Measurements from ENCODE around the gene MBD4. TPM values are rescaled to one million over a fixed set of nuclear protein-coding genes. Genes with fewer than 3 reads are reported as not detected.

MBD4 gene
- total RNA-seq, 8 experiments from 2014 or later: 18.0 to 39.8 (median 25.4) TPM

DNA sequence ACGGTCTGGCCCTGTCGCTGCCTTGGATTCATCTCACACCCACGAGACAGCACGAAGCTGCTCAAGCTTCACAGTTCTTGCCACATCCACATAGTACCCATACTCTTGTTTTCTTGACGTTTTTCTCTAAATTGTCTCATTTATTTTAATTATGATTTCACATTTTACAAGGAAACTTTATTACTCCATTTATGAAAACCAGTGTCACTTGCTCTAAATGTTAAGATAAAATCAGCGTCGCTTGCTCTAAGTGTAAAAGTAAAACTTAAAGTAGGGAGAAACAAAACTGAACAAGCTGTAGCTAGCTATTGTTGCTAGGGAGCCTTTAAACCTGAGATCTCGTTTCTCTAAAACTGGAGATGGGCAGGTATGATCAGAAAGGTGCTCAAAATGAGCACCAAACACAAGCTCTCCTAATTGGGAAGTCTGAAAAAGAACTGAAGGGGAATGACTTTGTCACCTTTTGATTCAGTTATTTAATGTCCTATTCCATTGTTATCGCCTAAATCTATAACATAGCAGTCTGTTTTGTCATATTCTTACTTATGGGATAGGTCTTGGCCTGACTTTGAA, 956 bp upstream of the MBD4 start:
- no peak for ATAC-seq (replicated peaks in 6 of 8)
- Histone ChIP-seq H3K4me3 (peak overlapping the region; percentile 67 to 76 (median 69)), H3K27ac (peak overlapping the region; percentile 85 to 90), H3K4me1 (replicated peaks in 1 of 2) (peaks cover 8 to 24% of the 10 kb centered on the region in 2 donors)
- in situ Hi-C loops (cut with MboI; ENCODE audit: low pct_unique_long_range_greater_than_20kb in 2 of 9, low sequenced_read_pairs in 9 of 9, unreplicated experiment in 9 of 9): no loop called here
- 4 to 60% (median 14%) methylated on average over 1 to 9 of the region's 9 CpGs; no CpG with 5 or more reads in 1 of the 10 experiments for WGBS, 10 experiments

DNA sequence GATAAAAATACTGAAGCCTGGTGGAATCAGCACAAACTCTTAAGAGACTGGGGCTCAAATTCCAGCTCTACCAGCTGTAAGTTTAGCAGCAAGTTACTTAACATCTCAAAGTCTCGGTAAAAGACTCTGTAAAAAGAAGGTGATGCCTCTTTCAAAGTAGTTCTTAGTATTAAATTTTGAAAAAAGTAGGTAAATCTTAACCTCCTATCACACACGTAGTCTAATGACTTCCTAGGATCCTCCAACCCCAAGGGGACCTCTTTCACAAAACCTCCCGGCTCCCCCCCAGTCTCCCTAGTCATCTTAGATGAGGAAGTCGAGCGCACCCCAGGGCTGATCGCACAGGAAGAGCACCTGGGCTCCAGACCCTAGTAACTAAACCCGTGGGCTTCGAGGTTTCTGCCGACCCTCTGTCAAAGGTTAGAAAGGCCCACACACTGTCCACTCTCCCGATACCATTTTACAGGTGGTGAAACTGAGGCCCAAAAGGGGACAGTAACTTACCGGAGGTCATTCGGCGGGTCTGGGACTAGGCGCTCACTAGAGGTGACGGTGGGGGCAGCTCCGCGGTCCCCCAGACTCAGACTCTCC, 427 bp downstream of the MBD4 start:
- Histone ChIP-seq H3K27ac (peak overlapping the region; percentile 62 to 78), H3K4me3 (peak overlapping the region; percentile 67 to 76 (median 69)), H3K4me1 (replicated peaks in 1 of 2) (peaks cover 11 to 24% of the 10 kb centered on the region in 2 donors)
- in situ Hi-C loops (cut with MboI; ENCODE audit: low pct_unique_long_range_greater_than_20kb in 2 of 9, low sequenced_read_pairs in 9 of 9, unreplicated experiment in 9 of 9): no loop called here
- peak in 7 of 8 experiments; percentile 0 to 1 (median 0) for ATAC-seq (replicated peaks in 6 of 8)
- 0 to 17% (median 2%) methylated on average over 1 to 12 of the region's 17 CpGs; no CpG with 5 or more reads in 1 of the 10 experiments for WGBS, 10 experiments

DNA sequence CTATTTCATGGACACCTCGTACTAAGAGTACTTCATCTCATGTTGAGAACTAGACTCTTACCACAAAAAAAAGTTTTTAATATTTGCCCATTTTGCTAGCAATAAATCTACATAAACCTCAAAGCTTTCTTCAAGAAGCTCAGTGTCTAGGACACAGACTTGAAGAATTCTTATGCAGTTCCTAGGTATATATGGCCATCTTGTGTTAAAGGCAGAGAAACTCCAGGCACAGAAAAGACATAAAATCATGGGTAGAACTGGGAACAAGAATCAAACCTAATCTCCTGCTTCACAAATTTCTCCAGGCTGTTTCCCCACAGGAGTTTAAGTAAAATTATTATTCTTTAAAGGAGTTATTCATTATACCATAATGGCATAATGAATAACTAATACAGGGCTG, 4.4 kb downstream of the MBD4 start:
- in situ Hi-C loops (cut with MboI; ENCODE audit: low pct_unique_long_range_greater_than_20kb in 2 of 9, low sequenced_read_pairs in 9 of 9, unreplicated experiment in 9 of 9): no loop called here
- Histone ChIP-seq H3K4me1 (replicated peaks in 1 of 2) (peaks cover 6% of the 10 kb centered on the region in 2 donors), H3K27ac (no peak overlapping the region), H3K4me3 (no peak overlapping the region)
- WGBS, 10 experiments: 14 to 100% (median 79%) methylated on average over 1 of the region's 1 CpG; no CpG with 5 or more reads in 2 of the 10 experiments
- ATAC-seq (replicated peaks in 6 of 8): no peak

DNA sequence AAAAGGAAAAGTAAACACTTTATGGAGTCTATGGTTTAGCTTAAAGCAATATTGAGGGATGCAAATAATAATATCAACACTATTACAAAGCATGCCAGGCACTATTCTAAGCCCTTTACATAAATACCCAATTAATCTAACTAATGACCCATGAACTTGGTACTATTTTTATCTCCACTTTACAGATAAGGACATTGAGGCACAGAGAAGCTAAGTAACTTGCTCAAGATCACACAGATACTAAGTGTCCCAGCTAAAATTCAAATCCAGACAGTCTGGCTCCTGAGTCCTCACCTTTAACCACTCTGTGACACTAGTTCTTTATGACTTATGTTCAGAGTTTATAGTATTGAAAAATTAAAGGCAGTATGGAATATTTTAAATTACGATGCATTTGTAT, 5.6 kb downstream of the MBD4 start:
- ATAC-seq (replicated peaks in 6 of 8): no peak
- peaks cover 6% of the 10 kb centered on the region in 2 donors for H3K4me1 ChIP-seq (replicated peaks in 1 of 2)
- no peak overlapping the region for H3K4me3 ChIP-seq
- 80 to 100% (median 96%) methylated on average over 1 of the region's 1 CpG; no CpG with 5 or more reads in 2 of the 10 experiments for whole genome bisulfite sequencing, 10 experiments
- in situ Hi-C loops (cut with MboI; ENCODE audit: low pct_unique_long_range_greater_than_20kb in 2 of 9, low sequenced_read_pairs in 9 of 9, unreplicated experiment in 9 of 9): no loop called here
- H3K27ac ChIP-seq: no peak overlapping the region

DNA sequence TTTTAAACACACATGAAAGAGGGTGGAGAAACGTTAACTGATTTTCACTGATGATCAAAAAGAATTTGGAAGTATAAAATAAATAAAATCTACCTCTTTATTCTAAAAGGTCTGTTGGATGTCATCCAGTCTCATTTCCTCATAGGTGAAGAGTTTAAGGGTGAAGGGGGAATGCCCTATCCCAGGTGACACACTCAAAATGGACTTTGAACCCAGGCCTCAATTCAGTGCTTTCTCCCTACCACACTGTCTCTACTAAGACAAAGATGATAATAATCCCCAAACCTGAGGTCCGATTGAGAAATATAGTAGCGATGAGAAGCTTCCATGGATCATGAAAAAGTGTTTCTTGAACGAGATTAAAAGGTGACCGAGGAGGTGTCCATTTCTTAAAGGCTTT, 6.2 kb downstream of the MBD4 start:
- H3K4me1 ChIP-seq (replicated peaks in 1 of 2): peaks cover 5 to 7% of the 10 kb centered on the region in 2 donors
- in situ Hi-C loops (cut with MboI; ENCODE audit: low pct_unique_long_range_greater_than_20kb in 2 of 9, low sequenced_read_pairs in 9 of 9, unreplicated experiment in 9 of 9): no loop called here
- H3K27ac ChIP-seq: no peak overlapping the region
- no peak for ATAC-seq (replicated peaks in 6 of 8)
- WGBS, 10 experiments: 76 to 100% (median 93%) methylated on average over 1 to 5 of the region's 5 CpGs; no CpG with 5 or more reads in 1 of the 10 experiments
- H3K4me3 ChIP-seq: no peak overlapping the region

DNA sequence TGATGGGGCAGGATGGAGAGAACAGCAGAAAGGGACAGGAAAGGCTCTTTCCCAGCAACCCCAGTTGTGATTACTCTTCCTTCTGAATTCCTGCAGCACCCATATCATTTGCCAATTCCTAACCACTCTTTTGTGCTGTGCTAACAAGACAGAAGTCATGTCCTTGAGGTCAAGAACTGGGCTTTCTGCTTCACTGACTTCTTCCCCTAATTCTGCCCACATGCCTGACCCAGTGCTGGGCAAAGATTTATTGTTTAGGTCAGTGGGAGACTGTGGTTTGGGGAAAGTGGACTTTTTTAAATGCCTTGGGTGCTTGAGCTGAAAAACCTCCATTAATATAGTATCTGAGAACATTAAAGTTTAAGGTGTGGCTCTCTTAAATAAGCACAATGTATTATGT, 7.1 kb downstream of the MBD4 start:
- no peak for ATAC-seq (replicated peaks in 6 of 8)
- Histone ChIP-seq H3K4me3 (no peak overlapping the region), H3K4me1 (replicated peaks in 1 of 2) (peaks cover 6 to 8% of the 10 kb centered on the region in 2 donors), H3K27ac (no peak overlapping the region)
- in situ Hi-C loops (cut with MboI; ENCODE audit: low pct_unique_long_range_greater_than_20kb in 2 of 9, low sequenced_read_pairs in 9 of 9, unreplicated experiment in 9 of 9): no loop called here

DNA sequence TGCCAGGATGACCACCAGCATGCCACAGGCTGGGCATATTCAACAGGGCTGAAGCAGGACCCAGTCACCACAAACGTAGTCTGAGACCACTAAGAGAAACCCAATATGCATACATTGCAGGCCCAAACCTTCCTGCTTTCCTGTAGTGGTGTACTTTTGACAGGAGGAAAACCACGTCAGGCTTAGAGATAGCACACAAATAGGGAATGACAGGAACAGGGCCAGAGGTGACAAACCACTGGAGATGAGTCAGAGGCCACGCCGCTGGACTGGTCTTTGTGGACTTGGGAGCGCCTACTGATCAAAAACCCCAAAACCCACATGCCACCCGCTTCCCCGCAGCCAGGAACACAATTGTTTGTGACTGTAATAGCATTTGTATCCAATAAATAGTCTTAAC, 7.7 kb downstream of the MBD4 start:
- Histone ChIP-seq H3K4me3 (no peak overlapping the region), H3K27ac (no peak overlapping the region), H3K4me1 (replicated peaks in 1 of 2) (peaks cover 8% of the 10 kb centered on the region in 2 donors)
- no peak for ATAC-seq (replicated peaks in 6 of 8)
- WGBS, 10 experiments: 72 to 100% (median 100%) methylated on average over 2 to 7 of the region's 7 CpGs; no CpG with 5 or more reads in 3 of the 10 experiments
- in situ Hi-C loops (cut with MboI; ENCODE audit: low pct_unique_long_range_greater_than_20kb in 2 of 9, low sequenced_read_pairs in 9 of 9, unreplicated experiment in 9 of 9): no loop called here

DNA sequence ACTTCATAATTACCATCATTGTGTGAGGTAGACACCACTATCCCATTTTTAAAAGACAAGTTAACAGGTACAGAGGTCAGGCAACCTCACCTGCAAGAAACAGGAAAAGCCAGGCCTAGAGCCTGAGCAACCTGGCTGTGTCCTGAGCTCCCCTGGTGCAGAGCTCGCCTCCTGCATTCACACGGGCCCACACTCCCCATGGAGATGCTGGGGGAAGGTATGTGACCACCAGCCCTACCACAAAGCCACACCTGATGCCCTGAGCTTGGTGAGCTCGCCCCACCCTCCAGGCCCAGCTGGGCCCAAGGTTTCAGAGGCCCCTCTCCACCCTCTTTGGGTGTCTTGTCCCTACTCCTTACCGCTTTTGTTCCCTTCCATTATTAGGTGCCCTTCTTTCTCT, 10.1 kb downstream of the MBD4 start:
- Histone ChIP-seq H3K27ac (no peak overlapping the region), H3K4me1 (replicated peaks in 1 of 2) (peaks cover 5 to 13% of the 10 kb centered on the region in 2 donors), H3K4me3 (no peak overlapping the region)
- no peak for ATAC-seq (replicated peaks in 6 of 8)
- in situ Hi-C loops (cut with MboI; ENCODE audit: low pct_unique_long_range_greater_than_20kb in 2 of 9, low sequenced_read_pairs in 9 of 9, unreplicated experiment in 9 of 9): no loop called here
- 100% methylated on average over 1 of the region's 4 CpGs; no CpG with 5 or more reads in 7 of the 10 experiments for WGBS, 10 experiments

DNA sequence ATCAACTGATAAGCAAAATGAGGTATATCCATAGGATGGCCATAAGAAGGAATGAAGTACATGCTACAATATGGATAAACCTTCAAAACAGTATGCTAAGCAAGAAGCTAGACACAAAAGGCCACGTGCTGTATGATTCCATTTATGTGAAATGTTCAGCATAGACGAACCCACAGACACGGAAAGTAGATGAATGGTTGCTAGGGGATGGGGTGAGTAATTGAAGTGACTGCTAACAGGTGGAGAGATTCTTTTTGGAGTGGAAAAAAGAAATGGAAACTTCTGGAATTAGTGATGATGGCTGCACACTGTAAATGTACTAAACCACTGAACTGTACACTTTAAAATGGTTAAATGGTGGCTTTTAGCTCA, 10.7 kb downstream of the MBD4 start:
- in situ Hi-C loops (cut with MboI; ENCODE audit: low pct_unique_long_range_greater_than_20kb in 2 of 9, low sequenced_read_pairs in 9 of 9, unreplicated experiment in 9 of 9): no loop called here
- no peak overlapping the region for H3K27ac ChIP-seq
- ATAC-seq (replicated peaks in 6 of 8): peak in 2 of 8 experiments; percentile 2
- peak overlapping the region in 3 of 5 donors; percentile 33 to 48 (median 35) for H3K4me3 ChIP-seq
- H3K4me1 ChIP-seq (replicated peaks in 1 of 2): peaks cover 5 to 13% of the 10 kb centered on the region in 2 donors
- WGBS, 10 experiments: 33 to 83% (median 71%) methylated on average over 1 to 3 of the region's 3 CpGs; no CpG with 5 or more reads in 3 of the 10 experiments

DNA sequence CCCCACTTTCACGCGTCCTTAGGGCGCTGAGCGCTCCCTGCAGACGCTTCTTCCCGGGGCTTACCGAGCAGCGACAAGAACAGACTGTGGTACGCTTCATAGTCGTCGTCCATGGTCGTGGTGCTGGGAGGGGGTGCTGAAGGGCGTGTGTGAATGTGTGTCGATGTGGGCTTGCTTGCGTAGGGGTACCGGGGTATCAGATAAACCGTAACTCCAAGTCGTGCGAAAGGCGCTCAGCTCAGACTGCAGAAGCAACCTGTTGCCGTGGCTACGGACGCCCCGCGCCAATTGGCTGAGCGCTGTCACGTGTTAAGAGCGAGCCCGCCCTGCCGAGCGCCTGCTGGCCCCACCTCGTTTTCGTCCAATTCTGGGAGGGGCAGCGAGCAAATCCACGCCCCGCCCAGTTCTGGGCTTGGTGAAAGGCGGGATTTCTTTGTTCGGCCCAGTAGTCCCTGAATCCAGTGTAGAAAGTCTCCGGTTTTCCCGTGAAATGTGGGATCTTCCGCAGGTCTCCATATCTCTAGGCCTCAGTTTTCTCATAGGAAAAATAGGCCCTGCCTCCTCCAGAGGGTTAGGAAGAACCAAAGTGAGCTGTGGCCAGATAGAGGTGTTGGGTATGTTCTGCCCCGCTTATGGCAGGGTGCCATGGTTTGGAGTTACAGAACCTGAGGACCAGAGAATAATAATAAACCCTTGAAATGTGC, 11.2 kb downstream of the MBD4 start, which contains the start of gene EFCAB12:
EFCAB12 (minus strand) TSS at position 261 of the 704 bp plus-strand sequence; CDS start at position 113, 148 bp downstream.
- WGBS, 10 experiments: 0 to 60% (median 13%) methylated on average over 1 to 26 of the region's 42 CpGs; no CpG with 5 or more reads in 1 of the 10 experiments
- in situ Hi-C loops (cut with MboI; ENCODE audit: low pct_unique_long_range_greater_than_20kb in 2 of 9, low sequenced_read_pairs in 9 of 9, unreplicated experiment in 9 of 9): no loop called here

DNA sequence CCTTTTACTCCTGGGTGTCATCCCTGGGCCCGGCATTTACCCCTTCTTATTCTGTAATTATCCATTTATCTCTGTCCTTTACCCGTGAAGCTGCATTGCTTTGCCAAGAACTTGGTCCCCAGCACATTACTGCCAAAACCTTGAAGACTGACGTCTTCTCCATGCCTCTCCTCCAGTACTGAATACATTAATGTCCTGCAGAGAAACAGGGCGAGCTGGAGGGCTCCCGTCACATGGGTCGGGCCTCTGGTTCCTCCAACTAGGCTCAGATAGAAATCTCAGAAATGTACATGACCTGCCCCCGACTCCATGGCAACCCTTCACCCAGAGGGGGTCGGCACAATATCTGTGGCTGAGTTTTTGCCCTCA, 11.8 kb downstream of the MBD4 start:
- H3K4me1 ChIP-seq (replicated peaks in 1 of 2): peaks cover 5 to 13% of the 10 kb centered on the region in 2 donors
- peak overlapping the region; percentile 33 to 48 (median 35) for H3K4me3 ChIP-seq
- 0 to 80% (median 14%) methylated on average over 1 to 7 of the region's 8 CpGs; no CpG with 5 or more reads in 1 of the 10 experiments for WGBS, 10 experiments
- in situ Hi-C loops (cut with MboI; ENCODE audit: low pct_unique_long_range_greater_than_20kb in 2 of 9, low sequenced_read_pairs in 9 of 9, unreplicated experiment in 9 of 9): no loop called here
- H3K27ac ChIP-seq: no peak overlapping the region
- ATAC-seq (replicated peaks in 6 of 8): peak; percentile 25 to 58 (median 40)

More for the DNA sequence above, 11.2 kb downstream of the MBD4 start, which contains the start of gene EFCAB12:
- Histone ChIP-seq H3K4me1 (replicated peaks in 1 of 2) (peaks cover 5 to 13% of the 10 kb centered on the region in 2 donors), H3K27ac (peak within 1 kb of the TSS in 1 of 2 donors; percentile 43), H3K4me3 (peak within 1 kb of the TSS; percentile 33 to 48 (median 35))
- ATAC-seq (replicated peaks in 6 of 8): peak; percentile 94 to 99 (median 98)

DNA sequence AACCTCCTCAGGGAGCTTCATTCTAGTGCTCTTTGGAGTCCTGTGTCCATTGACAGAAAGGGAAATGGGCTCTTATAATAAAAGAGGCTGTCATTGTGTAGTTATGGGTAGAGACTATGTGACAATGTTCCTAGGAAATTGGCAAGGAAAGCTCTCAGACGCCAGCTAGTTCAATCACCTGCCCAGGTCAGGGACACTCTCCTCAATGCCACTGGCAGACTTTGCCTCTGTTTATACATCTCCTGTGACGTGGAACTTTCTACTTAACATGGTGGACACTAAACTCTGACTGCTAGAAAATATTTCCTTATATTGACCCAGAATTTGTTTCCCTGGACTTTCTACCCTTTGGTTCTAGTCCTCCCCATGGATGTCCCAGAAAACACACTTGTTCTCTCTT, 14.1 kb downstream of the MBD4 start:
- Histone ChIP-seq H3K27ac (no peak overlapping the region), H3K4me3 (no peak overlapping the region), H3K4me1 (replicated peaks in 1 of 2) (peaks cover 5 to 13% of the 10 kb centered on the region in 2 donors)
- WGBS, 10 experiments: 20 to 100% (median 87%) methylated on average over 1 to 2 of the region's 2 CpGs; no CpG with 5 or more reads in 2 of the 10 experiments
- ATAC-seq (replicated peaks in 6 of 8): no peak
- in situ Hi-C loops (cut with MboI; ENCODE audit: low pct_unique_long_range_greater_than_20kb in 2 of 9, low sequenced_read_pairs in 9 of 9, unreplicated experiment in 9 of 9): no loop called here

DNA sequence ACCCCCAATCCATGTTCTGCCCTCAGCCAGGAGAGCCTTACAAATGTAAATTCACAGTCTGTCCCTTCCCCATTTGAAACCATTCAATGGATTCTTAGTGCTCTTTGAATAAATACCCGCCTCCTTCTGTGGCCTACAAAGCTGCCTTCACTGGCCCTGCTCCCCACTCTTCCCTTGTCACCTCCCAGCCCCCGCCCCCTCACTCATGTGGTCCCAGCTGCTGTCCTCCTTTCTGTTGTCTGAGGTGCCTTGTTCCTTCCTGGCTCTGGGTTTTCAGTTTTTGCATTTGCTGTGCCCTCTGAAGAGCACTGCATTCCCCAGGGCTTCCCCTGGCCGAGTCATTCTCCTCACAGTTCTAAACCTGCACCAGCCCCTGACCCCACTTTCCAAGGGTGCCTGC, 14.5 kb downstream of the MBD4 start:
- no peak for ATAC-seq (replicated peaks in 6 of 8)
- WGBS, 10 experiments: 33 to 60% (median 40%) methylated on average over 1 of the region's 3 CpGs; no CpG with 5 or more reads in 7 of the 10 experiments
- in situ Hi-C loops (cut with MboI; ENCODE audit: low pct_unique_long_range_greater_than_20kb in 2 of 9, low sequenced_read_pairs in 9 of 9, unreplicated experiment in 9 of 9): no loop called here

More for the DNA sequence above, 14.5 kb downstream of the MBD4 start:
- peaks cover 5 to 13% of the 10 kb centered on the region in 2 donors for H3K4me1 ChIP-seq (replicated peaks in 1 of 2)
- no peak overlapping the region for H3K27ac ChIP-seq
- no peak overlapping the region for H3K4me3 ChIP-seq

Data from motor neuron (in vitro differentiated cells).